Lung (tissue), 12 donors: ENCODE data around the gene GPR176. TPM values are rescaled to one million over a fixed set of nuclear protein-coding genes. Genes with fewer than 3 reads are reported as not detected.

ENCODE experiments used
- ATAC-seq: fragments of 200-7000 bp; cut with Tn5 transposase; one replicate; pipeline ENCODE4 v1.9.1; 2020; ENCODE audit warnings: moderate number of reproducible peaks; ENCODE audit not compliant: insufficient read depth, low FRiP score
- DNase-seq, 3 donors: peaks; one replicate each; pipeline ENCODE4 v3.0.0-alpha.2; 2013 to 2017
- H3K27ac ChIP-seq, 2 donors: one replicate each; pipeline ENCODE4 v1.5.1; 2013; ENCODE audit warnings: mild to moderate bottlenecking in 2 of 2, moderate library complexity in 2 of 2, control low read depth in 1 of 2, inconsistent platforms in 1 of 2, low read depth in 1 of 2, low read length in 1 of 2
- H3K27me3 ChIP-seq, 3 donors: one replicate each; pipeline ENCODE4 v1.5.1; 2013; ENCODE audit warnings: low read length in 2 of 3; ENCODE audit not compliant: control insufficient read depth in 3 of 3, insufficient read depth in 3 of 3
- H3K36me3 ChIP-seq, 4 donors: one replicate each; pipeline ENCODE4 v1.5.1; 2013; ENCODE audit warnings: low read length in 4 of 4, mild to moderate bottlenecking in 1 of 4, moderate library complexity in 1 of 4; ENCODE audit not compliant: control insufficient read depth in 4 of 4, insufficient read depth in 4 of 4
- H3K4me1 ChIP-seq, 5 donors: one replicate each; pipeline ENCODE4 v1.5.1; 2013; ENCODE audit warnings: low read length in 5 of 5, mild to moderate bottlenecking in 2 of 5, moderate library complexity in 1 of 5; ENCODE audit not compliant: control insufficient read depth in 5 of 5, insufficient read depth in 5 of 5
- H3K4me3 ChIP-seq: one replicate; pipeline ENCODE4 v1.5.1; 2013; ENCODE audit warnings: mild to moderate bottlenecking, control low read depth, moderate library complexity
- H3K9ac ChIP-seq, 2 donors: one replicate each; pipeline ENCODE4 v1.5.1; 2013; ENCODE audit warnings: low read length in 2 of 2, control low read depth in 1 of 2; ENCODE audit not compliant: insufficient read depth in 1 of 2
- H3K9me3 ChIP-seq, 4 donors: one replicate each; pipeline ENCODE4 v1.5.1; 2013; ENCODE audit warnings: low read length in 3 of 4, mild to moderate bottlenecking in 1 of 4, moderate library complexity in 1 of 4; ENCODE audit not compliant: control insufficient read depth in 4 of 4, insufficient read depth in 3 of 4
- WGBS, 2 donors: extraction: QIAGEN DNeasy Blood & Tissue Kit; methylation state at CpG; one replicate each; pipeline ENCODE4 v1.1.7; 2013; 5-methylcytosine and 5-hydroxymethylcytosine counted together
- polyA plus RNA-seq, 2 donors: library from polyadenylated mRNA; stranded (reverse); fragments of 200-250 nt; gene quantifications; one replicate each; pipeline ENCODE4 v1.2.1, GENCODE V29; 2013
- total RNA-seq, 2 donors: library from RNA; depleted of rRNA in 1 of 2; stranded (reverse); fragments of >200 nt in 1 of 2; gene quantifications; one replicate each; pipeline ENCODE4 v1.2.1, GENCODE V29; 2014 to 2021
- TF ChIP-seq, protein P1 (sequence below): IDR thresholded peaks from 2 replicates; pipeline ENCODE4 v1.5.1; 2012; ENCODE audit warnings: mild to moderate bottlenecking; ENCODE audit errors: control extremely low read depth, extremely low read depth
- donor health status: control.
- donor health status: control.
- donor health status: Bipolar disorder and iron deficiency.
- donor health status: healthy.
- donor health status: DM: yes; HTN: yes; CAD: no.

Gene GPR176
- total and polyA plus RNA-seq, 4 donors = 1.7 to 9.0 (median 6.6) TPM

- WGBS, 2 donors = 50 to 77% methylated on average over 4 of the region's 4 CpGs
- Histone ChIP-seq H3K27ac (no peak overlapping the region), H3K4me1 (peaks cover 0 to 17% (median 3%) of the 10 kb centered on the region in 5 donors), H3K4me3 (no peak overlapping the region), H3K9ac (no peak overlapping the region), H3K9me3 (no peaks in the 10 kb centered on the region), H3K36me3 (no peaks in the 10 kb centered on the region), H3K27me3 (peaks cover 0 to 3% (median 0%) of the 10 kb centered on the region in 3 donors)
- no peak for ATAC-seq
- no peak for DNase-seq
- TF ChIP-seq, protein P1, sequence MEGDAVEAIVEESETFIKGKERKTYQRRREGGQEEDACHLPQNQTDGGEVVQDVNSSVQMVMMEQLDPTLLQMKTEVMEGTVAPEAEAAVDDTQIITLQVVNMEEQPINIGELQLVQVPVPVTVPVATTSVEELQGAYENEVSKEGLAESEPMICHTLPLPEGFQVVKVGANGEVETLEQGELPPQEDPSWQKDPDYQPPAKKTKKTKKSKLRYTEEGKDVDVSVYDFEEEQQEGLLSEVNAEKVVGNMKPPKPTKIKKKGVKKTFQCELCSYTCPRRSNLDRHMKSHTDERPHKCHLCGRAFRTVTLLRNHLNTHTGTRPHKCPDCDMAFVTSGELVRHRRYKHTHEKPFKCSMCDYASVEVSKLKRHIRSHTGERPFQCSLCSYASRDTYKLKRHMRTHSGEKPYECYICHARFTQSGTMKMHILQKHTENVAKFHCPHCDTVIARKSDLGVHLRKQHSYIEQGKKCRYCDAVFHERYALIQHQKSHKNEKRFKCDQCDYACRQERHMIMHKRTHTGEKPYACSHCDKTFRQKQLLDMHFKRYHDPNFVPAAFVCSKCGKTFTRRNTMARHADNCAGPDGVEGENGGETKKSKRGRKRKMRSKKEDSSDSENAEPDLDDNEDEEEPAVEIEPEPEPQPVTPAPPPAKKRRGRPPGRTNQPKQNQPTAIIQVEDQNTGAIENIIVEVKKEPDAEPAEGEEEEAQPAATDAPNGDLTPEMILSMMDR = no peak
Observed at GRCh38 chr15:39781147-39781966, 138.7 kb downstream of the GPR176 start.

DNA sequence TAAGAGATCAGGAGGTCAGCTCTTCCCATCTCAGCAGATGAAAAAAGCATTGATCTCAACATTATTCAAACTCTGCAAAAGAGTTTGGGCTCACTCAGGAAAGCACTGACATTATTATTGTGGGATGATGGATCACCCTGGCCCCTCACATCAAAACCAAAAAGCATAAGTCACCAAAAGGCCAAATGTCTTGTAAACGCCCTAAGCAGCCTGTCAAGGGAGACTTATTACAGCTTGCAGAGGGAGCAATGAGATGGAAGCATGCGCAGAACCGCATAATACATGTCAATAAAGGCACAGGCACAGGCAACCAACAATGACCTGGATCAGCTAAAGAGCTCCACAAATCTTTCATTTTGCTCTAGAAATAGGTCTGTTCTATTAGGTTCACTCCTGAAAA lies 142.0 kb downstream of the GPR176 start:
- Histone ChIP-seq H3K27me3 (peaks cover 0 to 3% (median 0%) of the 10 kb centered on the region in 3 donors), H3K4me1 (peaks cover 0 to 8% (median 0%) of the 10 kb centered on the region in 5 donors), H3K9me3 (no peaks in the 10 kb centered on the region), H3K9ac (no peak overlapping the region), H3K36me3 (no peaks in the 10 kb centered on the region), H3K4me3 (no peak overlapping the region), H3K27ac (no peak overlapping the region)
- TF ChIP-seq, protein P1 = no peak
- ATAC-seq (no peak), DNase-seq (peak in 1 of 3 donors; percentile 38)
- WGBS, 2 donors = 54 to 65% methylated on average over 3 of the region's 3 CpGs

DNA sequence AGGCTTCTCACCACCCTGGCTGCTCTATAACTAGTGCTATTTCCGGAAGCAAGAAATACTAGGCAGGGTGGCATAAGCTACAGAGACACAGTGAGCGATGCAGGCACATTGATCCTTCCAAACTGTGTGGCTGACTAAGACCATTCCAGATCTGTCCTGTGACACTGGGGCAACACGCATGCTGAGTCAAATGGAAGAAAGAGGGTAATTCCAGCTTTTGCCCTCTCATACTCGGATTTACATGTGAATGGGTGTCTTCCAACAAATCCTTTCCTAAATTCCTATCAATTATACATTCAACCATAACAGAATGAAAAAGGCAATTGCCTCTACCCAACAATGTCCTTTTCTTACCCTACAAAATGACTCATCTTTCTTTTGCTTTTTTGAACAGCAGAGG lies 142.6 kb downstream of the GPR176 start:
- no peaks in the 10 kb centered on the region for H3K36me3 ChIP-seq
- no peak overlapping the region for H3K27ac ChIP-seq
- DNase-seq (no peak), ATAC-seq (no peak)
- H3K9ac ChIP-seq = no peak overlapping the region
- H3K9me3 ChIP-seq = no peaks in the 10 kb centered on the region
- peaks cover 0 to 6% (median 0%) of the 10 kb centered on the region in 5 donors for H3K4me1 ChIP-seq
- peaks cover 0 to 3% (median 0%) of the 10 kb centered on the region in 3 donors for H3K27me3 ChIP-seq
- WGBS, 2 donors = 85 to 91% methylated on average over 4 of the region's 4 CpGs
- TF ChIP-seq, protein P1 = no peak
- no peak overlapping the region for H3K4me3 ChIP-seq
